LNCAP (cell line): ENCODE measurements around the gene CRELD2.

Experiments
- TF ChIP-seq, protein P1 (sequence below): fragments of 450-650 bp; IDR thresholded peaks from 2 replicates; pipeline ENCODE4 v1.5.1; 2017; ENCODE audit warnings: mild to moderate bottlenecking

CRELD2 gene

GRCh38 chr22:49949914-49950292 is 31.5 kb downstream of the CRELD2 start:
- TF ChIP-seq, protein P1, sequence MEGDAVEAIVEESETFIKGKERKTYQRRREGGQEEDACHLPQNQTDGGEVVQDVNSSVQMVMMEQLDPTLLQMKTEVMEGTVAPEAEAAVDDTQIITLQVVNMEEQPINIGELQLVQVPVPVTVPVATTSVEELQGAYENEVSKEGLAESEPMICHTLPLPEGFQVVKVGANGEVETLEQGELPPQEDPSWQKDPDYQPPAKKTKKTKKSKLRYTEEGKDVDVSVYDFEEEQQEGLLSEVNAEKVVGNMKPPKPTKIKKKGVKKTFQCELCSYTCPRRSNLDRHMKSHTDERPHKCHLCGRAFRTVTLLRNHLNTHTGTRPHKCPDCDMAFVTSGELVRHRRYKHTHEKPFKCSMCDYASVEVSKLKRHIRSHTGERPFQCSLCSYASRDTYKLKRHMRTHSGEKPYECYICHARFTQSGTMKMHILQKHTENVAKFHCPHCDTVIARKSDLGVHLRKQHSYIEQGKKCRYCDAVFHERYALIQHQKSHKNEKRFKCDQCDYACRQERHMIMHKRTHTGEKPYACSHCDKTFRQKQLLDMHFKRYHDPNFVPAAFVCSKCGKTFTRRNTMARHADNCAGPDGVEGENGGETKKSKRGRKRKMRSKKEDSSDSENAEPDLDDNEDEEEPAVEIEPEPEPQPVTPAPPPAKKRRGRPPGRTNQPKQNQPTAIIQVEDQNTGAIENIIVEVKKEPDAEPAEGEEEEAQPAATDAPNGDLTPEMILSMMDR = no peak

DNA sequence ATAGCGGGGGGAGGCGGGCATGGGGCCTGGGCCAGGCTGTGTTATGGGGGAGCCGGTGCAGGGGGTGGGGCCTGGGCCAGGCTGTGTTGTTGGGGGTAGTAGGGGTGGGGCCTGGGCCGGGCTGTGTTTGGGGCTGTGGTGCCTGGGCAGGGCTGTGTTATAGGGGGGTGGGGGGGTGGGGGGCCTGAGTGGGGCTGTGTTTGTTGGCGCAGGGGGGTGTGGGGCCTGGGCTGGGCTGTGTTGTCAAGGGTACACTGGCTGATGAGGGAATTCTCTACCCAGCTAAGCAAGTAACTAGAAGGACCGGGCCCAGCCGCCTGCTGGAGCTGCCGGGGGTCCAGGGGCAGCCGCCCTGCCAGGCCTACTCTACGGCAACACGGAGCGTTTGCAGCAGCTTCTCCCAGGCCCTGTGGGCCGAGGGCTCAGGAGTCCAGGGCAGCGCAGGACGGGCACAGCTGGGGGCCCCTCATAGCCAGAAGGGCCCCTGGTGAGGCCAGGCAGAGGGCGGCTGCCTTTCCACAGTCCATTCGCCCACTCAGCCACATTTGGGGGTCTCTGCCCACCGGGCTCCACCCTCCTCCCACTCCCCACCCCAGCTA is 32.1 kb downstream of the CRELD2 start:
- TF ChIP-seq, protein P1 = no peak

DNA sequence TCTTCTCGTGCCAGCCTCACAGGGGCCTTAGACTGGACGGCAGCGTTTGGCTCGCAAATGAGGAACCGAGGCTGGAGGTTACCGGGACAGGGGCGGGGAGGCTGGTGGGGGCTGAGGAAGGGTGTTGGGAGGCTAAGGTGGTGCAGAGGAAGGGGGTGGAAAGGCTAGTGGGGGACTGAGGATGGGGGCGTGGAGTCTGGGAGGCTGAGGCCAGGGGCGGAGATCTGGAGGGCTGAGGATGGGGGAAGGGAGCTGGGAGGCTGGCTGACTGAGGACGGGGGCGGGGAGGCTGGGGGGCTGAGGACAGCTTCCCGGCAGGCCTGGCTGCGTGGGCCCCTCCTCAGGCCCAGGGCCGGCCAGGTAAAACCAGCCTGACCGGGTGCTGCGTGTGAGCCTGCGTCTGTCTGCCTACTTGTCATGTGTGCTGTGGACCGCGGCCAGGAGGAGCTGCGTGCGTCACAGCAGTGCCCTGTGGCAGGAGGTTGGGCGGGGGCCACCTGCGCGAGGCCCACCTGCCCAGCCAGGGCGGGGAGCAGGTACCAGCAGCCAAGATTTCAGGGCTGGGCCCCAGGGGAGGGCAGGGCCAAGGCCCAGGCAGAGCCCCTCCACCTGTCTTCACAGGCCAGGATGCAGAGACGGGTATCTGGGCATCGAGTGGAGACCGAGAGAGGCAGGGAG is 32.7 kb downstream of the CRELD2 start:
- TF ChIP-seq, protein P1 = no peak

GRCh38 chr22:49951678-49951985 is 33.2 kb downstream of the CRELD2 start:
- TF ChIP-seq, protein P1 = no peak

DNA sequence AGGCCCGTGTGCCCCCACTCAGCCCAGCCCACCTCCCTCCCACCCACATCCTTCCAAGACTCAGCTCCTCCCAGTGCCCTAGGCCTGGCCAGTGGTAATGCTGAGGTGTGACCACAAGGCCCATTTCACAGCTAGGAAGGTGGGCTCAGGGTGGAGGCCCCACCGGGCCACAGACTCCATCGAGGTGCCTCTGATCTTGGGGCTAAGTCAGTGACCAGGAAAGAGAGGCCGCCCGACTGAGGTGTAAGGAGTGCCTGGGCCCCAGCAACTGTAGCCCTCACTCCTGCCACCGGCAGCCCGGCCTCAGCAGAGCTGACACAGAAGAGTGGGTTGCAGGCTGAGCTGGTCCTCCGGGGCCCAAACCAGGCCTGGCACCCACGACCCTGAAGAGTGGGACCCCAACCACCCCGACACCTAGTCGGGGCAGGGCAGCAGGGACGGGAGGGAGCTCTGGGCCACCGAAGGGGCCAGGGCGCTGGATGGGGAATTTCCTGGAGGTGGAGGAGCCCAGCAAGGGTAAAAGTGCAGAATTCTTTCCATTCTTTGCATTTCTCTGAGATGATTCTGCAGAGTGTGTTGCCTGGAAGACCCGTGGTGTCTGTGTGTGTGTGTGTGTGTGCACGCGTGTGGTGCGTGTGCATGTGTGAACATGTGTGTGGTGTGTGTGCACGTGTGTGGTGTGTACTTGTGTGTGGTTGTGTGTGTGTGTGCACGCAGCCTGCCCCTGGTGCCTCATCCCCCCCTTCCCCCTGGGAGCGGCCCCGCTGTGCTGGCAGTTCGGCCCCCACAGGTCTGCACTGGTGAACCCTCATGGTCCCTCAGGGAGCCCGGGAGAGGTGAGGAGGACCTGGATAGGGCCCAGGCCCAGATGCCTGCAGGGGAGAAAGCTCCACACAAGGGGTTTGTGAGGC is 33.8 kb downstream of the CRELD2 start:
- TF ChIP-seq, protein P1 = no peak

DNA sequence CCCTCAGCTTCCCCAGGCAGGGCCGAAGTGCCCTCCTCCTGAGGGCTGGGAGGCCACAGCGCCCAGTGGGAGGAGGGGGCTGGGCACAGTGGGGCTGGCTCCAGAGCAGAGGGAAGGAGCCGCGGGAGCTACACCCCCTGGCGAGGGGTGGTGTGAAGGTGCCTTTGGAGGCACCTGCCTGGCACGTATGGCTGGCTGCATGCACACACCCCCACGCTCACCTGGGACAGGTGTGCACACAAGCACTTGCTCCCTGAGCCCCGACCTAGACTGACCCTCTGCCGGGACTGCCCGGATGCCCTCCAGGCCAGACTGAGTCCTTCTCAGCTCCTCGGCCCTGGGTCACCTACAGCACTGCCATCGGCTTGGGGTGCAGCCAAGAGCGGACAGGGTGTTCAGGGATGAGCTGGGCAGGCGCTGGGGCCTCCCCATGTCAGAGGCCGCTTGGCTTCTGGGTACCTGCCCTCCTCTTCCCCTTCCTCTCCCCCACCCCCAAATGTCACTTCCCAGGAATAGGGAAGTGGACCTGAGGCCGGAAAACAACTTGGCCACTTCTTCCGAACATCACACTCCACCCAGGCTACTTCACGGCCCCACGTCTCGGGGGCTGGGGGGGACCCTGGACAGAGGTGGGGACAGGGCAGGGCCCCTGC is 34.7 kb downstream of the CRELD2 start:
- TF ChIP-seq, protein P1 = no peak

GRCh38 chr22:49953680-49954344 is 35.4 kb downstream of the CRELD2 start:
- TF ChIP-seq, protein P1 = no peak
